HG03135 (cell line): ENCODE data around the gene PHACTR1.
A peak's percentile ranks its signal among the peaks of the same experiment; 100 is the strongest.
"Not testable (repeated sequence)": the region's sequence is repeated elsewhere in the genome, so short reads cannot be mapped to it uniquely, and the experiment has no call there.

Source experiments
- ATAC-seq: cut with Tn5 transposase; IDR thresholded peaks from one replicate; pipeline ENCODE4 v1.9.1; 2021; ENCODE audit warnings: mild to moderate bottlenecking, moderate library complexity; ENCODE audit not compliant: unreplicated experiment

PHACTR1 gene

DNA sequence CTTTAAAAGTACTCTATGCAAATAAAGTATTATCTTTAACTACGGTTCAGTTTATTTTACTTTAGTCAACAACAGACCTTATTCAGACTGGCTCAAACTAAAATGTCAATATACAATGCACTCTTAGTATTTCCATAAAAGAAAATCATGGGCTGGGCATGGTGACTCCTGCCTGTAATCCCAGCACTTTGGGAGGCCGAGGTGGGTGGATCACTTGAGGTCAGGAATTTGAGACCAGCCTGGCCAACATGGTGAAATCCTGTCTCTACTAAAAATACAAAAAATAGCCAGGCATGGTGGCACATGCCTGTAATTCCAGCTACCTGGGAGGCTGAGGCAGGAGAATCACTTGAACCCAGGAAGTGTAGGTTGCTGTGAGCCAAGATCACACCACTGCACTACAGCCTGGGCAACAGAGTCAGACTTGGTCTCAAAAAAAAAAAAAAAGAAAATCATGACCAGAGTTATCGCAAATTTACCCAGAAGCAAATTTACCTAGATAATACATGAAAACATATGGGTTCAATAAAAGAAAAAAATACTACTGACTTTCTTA, 609.5 kb downstream of the PHACTR1 start:
- ATAC-seq = not testable (repeated sequence)

DNA sequence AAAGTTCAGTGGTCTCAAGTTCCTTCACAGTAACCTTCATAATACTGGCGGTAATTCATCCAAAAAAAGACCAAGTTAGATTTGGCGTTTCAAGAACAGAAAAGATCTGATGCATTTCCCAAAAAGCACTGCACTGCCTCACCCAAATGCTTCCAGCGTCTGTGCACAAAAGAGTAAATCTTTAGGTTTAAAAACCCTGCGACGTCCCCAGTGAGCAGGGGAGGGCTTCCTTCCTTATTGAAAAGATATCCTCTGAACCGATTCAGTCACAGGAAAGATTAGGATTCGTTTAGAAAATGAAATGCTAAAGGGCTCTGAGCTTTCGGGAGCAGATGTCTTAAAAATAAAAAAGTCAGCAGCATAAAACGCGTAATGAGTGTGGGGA, 611.1 kb downstream of the PHACTR1 start:
- no peak for ATAC-seq

DNA sequence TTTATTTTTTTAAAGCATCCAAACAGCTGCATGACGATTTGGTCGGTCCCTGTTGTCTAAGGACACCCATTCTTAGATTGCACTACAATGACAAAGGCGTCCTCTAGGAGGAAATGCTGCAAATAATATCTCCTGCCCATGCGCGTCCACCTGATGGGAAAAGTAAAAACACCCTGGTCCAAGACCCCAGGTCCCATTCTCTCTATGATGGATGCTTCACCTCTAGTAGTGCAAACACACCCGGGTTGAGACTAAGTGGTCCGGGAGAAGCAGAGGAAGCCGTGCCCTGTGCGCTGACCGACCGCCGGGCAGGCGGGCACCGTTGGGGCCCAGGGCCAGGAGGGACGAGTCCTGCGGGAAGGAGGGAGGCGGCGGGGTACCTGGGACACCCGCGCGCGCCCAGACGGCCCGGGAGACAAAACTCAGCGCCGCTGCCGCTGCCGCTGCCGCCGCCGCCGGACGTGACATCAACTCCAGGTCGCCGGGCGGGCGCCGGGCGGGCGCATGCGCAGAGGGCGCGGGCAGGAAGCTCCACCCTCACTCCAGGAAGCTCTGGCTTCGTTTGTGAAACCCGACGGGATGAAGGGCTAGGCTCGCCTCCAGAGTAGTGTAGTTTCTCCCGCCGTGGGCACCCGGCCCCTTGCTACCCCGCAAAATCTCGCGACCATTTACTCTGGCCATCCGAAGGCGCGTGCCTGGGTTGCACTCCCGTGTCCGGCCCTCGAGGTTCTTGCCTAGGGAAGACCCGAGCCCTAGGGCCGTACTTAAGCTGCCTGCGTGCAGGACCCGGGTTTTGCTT, 611.7 kb downstream of the PHACTR1 start, which contains the start of gene TBC1D7:
TSS of gene TBC1D7 (minus strand) at position 462 of the 799 bp plus-strand sequence. CDS start 1,639 bp downstream, outside the sequence.
- ATAC-seq = peak; percentile 82

DNA sequence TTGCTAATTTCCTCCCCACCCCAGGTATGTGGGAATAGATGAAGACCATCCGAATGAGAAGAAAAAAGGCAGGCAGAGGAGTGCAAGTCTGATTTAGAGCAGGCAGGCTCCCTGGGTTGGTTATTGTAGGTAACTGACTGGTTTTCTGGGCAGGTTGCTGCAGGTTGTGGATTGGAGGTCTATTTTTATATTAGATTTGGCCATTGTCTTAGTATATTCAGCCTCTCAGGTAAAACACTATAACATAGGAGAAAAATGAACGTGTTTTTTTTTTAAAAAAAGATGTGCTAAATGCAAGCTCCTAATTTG, 612.3 kb downstream of the PHACTR1 start:
- no peak for ATAC-seq

DNA sequence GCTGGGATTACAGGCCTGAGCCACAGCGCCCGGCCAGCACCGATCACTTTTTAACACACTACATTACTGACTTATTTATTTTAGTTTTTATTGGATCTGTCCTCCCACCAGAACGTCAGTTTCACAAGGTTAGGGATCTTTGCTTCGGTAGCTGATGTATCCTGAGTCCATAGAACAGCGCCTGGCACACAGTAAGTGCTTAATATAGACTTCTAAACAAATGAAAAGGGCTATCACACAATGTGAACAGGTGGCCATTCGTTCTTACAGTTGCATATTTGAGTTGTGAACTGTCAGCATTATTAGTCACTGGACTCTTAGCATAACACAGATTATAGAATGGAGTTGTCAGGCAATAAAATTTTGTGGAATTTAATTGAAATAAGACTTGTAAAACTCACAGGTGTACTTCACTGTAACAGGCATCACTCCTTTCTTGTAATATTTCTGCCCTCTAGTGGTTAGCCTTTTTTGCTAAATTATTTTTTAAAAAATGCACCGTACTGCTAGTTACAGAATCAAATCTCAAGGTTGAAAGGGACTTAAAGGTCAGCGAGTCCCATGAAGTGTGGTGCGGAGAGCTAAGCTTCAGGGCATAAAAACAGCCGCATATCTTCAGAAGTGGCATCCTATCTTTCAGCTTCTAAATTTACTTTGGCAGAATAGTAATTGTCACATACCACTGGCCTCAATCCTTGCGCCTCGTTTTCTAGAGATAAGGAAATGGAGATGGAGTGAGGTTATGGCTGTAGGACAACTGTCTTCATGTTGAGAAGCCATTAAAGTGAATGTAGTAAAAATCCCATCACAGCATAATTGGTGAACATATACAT, 615.2 kb downstream of the PHACTR1 start:
- ATAC-seq = no peak

DNA sequence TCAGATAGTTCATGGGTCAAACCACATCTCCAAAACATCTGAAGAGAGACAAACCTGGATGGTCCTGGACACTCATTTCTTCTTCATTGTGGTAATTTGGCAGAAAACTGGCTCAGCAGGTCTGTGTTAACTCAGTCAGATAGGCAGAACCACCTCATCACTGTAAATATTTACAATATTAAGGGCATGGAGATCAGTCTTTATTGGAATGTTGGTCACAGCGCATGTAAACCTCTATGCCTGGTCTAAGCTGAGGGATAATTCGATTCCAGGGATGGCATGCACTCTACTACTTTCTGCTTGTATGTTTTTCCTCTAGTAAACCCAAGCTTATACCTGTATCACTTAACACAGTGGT, 615.8 kb downstream of the PHACTR1 start:
- ATAC-seq = no peak

DNA sequence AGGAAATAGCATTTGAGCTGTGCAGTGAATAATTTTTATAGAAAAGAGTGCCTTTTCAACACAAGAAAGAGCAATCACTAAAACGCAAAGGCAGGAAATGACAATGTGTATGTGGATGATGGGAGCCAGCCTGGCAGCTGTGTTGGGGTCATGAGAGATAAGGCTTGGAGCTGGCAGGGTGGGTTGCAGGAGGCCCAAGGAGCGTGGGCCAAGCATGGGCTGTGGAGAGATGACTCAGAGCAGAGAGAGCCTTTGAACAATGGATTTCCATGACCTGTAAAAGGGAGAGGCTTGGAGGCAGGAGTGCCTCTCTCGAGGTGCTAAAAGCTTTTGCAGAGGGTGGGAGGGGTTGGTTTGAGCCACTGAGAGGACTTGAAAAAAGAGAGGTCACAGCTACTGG, 618.4 kb downstream of the PHACTR1 start:
- ATAC-seq = no peak

DNA sequence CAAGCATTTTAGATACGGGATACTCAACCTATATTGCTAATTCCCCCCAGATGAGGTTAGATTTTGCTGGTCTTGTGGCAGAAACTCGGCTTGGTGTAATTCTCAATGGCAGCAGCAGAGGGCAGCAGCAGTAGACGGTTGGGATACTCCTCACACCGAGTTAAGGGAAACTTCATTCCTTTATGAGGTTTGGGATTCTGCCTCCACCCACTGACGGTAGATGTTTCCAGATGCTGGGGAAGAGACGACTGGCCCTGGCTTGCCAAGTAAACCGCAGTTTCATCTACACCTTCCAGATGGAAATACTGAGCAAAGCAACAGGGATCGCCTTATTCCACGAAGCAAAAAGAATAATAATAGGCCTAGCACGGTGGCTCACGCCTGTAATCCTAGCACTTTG, 620.0 kb downstream of the PHACTR1 start:
- ATAC-seq = no peak

DNA sequence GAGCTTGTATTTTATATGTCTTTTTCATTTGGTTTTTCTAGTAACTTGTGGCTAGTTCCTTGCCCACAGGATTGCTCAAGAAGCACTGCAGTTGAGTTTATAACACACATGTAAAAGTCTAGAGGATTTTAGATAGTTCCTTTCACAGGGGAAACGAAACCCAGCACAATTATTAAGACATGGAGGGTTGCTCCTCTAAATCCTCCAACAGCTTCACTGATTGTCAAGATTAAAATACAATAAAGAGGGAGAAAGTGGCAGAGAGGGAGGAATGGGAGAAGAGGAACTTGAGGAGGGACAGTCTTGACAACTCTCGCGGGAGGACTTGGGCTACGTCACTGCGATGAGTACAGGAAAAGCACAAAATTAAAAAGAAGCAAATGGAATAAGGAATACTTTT, 621.5 kb downstream of the PHACTR1 start:
- ATAC-seq = no peak
